ENCODE data around the gene PSMD14.
A peak's percentile ranks its signal among the peaks of the same experiment; 100 is the strongest.

Gene PSMD14

DNA sequence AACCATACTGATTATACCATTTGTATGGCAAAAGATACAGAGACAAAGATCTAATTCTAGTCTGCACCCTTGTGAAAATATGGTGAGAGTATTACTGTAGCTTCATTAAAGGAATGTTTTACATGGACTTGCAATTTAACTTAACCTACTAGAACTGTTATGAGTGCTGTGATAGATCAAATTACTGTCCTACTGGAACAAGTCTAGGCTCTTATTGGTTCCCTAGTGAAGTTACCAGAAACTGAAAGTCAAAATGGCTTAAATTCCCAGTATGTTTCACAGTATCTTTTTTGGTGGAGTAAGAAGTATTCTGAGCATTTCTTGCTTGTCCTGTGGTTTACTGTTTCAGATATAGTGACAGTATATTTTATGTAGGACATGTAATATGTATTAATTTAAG is 104.1 kb downstream of the PSMD14 start:
- no peak overlapping the region for H3K4me3 ChIP-seq (ENCODE audit: low read depth, low read length)
- TF ChIP-seq, protein P1, sequence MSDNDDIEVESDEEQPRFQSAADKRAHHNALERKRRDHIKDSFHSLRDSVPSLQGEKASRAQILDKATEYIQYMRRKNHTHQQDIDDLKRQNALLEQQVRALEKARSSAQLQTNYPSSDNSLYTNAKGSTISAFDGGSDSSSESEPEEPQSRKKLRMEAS (IDR thresholded peaks at IDR 0.05; ENCODE audit: low read depth, low read length) = no peak
- TF ChIP-seq MYC (IDR thresholded peaks at IDR 0.05; ENCODE audit: low read depth, low read length) = no peak
- TF ChIP-seq, protein P2, sequence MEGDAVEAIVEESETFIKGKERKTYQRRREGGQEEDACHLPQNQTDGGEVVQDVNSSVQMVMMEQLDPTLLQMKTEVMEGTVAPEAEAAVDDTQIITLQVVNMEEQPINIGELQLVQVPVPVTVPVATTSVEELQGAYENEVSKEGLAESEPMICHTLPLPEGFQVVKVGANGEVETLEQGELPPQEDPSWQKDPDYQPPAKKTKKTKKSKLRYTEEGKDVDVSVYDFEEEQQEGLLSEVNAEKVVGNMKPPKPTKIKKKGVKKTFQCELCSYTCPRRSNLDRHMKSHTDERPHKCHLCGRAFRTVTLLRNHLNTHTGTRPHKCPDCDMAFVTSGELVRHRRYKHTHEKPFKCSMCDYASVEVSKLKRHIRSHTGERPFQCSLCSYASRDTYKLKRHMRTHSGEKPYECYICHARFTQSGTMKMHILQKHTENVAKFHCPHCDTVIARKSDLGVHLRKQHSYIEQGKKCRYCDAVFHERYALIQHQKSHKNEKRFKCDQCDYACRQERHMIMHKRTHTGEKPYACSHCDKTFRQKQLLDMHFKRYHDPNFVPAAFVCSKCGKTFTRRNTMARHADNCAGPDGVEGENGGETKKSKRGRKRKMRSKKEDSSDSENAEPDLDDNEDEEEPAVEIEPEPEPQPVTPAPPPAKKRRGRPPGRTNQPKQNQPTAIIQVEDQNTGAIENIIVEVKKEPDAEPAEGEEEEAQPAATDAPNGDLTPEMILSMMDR (IDR thresholded peaks at IDR 0.05; ENCODE audit: low read depth, low read length) = no peak
- TF ChIP-seq POLR2A (IDR thresholded peaks at IDR 0.05; ENCODE audit: extremely low read depth, insufficient read length) = no peak
- no peak for DNase-seq (ENCODE audit: low read depth)

DNA sequence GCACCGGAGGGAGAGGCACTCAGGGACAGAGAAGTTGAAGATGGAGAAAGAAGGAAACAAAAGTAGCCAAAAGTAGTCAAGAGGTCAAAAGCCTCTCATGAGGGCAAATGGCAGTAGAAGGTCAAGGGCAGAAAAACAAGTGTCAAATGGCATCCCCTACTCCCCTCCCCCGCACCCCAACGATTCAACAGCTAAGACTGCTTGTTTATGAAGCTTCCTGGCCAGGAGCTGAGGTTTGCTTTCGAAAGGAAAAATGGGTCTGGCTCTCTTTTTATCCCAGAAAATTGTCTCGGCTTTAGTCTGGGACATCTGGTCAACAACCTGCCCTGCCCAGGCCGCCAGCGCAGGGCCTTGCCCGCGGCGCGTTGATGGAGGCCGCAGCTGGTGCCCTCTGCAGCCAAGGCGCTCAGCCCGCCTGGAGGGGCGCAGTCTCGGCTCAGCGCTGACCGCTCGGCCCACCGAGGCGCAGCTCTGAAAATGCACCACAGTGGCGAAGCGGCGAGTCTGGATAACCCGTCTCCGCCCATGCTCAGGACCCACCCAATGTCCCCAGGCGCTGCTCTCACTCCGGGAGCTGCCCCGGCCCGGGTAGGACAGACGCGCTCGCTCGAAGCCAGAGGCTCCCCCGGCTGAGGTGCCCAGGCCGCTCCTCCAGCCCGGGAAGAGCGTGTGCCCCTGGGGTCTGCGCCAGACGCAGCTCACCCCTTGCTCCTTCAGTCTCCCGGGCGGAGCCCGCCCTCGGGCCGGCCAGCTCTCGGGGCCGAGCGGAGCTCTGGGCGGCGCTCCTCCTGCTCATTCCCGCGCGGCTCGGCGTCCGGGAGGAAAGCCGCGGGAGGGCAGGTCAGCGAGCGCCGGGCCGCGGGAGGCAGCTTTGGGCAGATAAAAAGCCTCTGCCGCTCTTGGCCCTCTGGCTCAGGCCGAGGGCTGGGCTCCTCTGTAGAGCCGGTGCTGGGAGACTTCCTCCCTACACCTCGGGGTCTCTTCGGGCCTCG is 106.1 kb downstream of the PSMD14 start:
- TF ChIP-seq, protein P2 (IDR thresholded peaks at IDR 0.05; ENCODE audit: low read depth, low read length) = no peak
- no peak for TF ChIP-seq POLR2A (IDR thresholded peaks at IDR 0.05; ENCODE audit: extremely low read depth, insufficient read length)
- no peak for TF ChIP-seq MYC (IDR thresholded peaks at IDR 0.05; ENCODE audit: low read depth, low read length)
- TF ChIP-seq, protein P1 (IDR thresholded peaks at IDR 0.05; ENCODE audit: low read depth, low read length) = no peak
- peak; percentile 67 for DNase-seq (ENCODE audit: low read depth)
- peak overlapping the region; percentile 26 for H3K4me3 ChIP-seq (ENCODE audit: low read depth, low read length)

DNA sequence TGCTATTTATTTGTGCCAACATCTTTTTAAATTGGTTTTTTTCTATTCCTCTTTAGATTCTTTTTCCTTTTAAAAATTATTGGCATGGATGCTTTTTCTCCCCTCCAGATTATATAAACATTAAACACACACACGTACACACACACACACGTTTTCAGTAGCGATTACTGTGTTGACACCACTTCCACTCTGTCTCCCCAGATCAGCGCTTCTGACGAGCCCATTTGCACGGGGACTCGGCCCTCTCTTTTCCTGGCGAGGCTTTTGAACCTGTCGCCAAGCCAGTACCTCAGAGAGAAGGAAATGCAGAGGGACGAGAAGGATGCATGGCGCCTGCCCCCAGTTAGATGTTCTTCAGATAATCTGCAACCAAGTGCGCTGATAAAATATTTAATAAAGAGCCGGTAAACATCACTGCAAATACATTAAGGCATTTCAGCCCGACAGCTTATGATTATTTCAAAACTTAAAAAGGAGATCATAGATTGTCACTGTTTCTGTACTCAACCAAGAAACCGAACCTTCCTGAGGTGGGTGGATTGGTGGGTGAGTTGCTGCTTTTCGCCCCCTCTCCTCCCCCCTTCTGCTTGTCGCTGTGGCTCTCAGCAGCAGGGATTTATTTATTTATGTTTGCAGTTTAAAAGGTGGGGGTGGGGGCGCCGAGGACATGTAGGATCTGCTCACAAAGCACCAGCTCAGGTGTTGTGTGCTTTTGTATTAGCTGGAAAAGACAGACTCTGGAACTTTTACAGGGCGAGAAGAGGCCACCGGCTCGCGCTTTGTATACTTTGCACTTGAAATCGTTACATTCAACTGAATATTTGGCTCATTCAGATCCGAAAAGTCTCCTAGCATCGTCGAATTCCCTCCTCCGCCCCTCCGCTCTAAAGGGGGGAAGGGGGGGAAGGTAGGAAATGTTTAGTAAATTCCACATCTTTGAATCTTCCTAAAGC is 107.1 kb downstream of the PSMD14 start:
- H3K4me3 ChIP-seq (ENCODE audit: low read depth, low read length) = peak overlapping the region; percentile 6
- TF ChIP-seq, protein P1 (IDR thresholded peaks at IDR 0.05; ENCODE audit: low read depth, low read length) = no peak
- no peak for TF ChIP-seq MYC (IDR thresholded peaks at IDR 0.05; ENCODE audit: low read depth, low read length)
- TF ChIP-seq POLR2A (IDR thresholded peaks at IDR 0.05; ENCODE audit: extremely low read depth, insufficient read length) = no peak
- TF ChIP-seq, protein P2 (IDR thresholded peaks at IDR 0.05; ENCODE audit: low read depth, low read length) = no peak
- DNase-seq (ENCODE audit: low read depth) = peak; percentile 30

DNA sequence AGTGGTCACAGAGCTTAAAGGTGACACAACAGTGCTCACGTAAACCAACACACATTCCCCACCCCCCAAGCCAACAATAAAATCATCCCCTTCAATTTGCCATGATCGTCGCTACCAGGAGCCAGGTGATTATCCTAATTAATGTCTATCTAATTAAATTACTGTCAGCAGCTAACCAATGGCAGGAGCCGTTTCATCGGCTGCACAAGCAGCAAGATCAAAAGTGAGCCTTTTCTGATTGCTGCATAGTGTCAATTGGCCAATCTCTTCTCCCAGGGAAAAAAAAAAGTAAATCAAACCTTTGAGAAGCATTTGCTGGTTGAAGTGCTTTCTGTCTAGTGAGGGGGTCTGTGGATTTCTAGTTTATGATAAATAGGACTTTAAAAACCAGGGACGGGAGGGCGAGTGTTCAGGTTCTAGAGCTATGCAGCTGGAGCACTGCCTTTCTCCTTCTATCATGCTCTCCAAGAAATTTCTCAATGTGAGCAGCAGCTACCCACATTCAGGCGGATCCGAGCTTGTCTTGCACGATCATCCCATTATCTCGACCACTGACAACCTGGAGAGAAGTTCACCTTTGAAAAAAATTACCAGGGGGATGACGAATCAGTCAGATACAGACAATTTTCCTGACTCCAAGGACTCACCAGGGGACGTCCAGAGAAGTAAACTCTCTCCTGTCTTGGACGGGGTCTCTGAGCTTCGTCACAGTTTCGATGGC is 107.9 kb downstream of the PSMD14 start, which contains the start of gene TBR1:
TSS of gene TBR1 (plus strand) at position 311 of the 721 bp plus-strand sequence. CDS start at position 425, 114 bp downstream.
- DNase-seq (ENCODE audit: low read depth) = peak; percentile 25
- H3K4me3 ChIP-seq (ENCODE audit: low read depth, low read length) = no peak within 1 kb of the TSS
- TF ChIP-seq, protein P2 (IDR thresholded peaks at IDR 0.05; ENCODE audit: low read depth, low read length) = no peak
- TF ChIP-seq POLR2A (IDR thresholded peaks at IDR 0.05; ENCODE audit: extremely low read depth, insufficient read length) = no peak
- TF ChIP-seq, protein P1 (IDR thresholded peaks at IDR 0.05; ENCODE audit: low read depth, low read length) = no peak
- no peak for TF ChIP-seq MYC (IDR thresholded peaks at IDR 0.05; ENCODE audit: low read depth, low read length)
